Colonic mucosa (tissue), 4 donors: ENCODE data around the gene TBX4. TPM values are rescaled to one million over a fixed set of nuclear protein-coding genes. Genes with fewer than 3 reads are reported as not detected.

Source experiments
- DNase-seq: peaks from one replicate; pipeline ENCODE4 v3.0.0-alpha.2; 2020
- H3K27ac ChIP-seq: fragments of 200-600 bp; one replicate; pipeline ENCODE4 v1.8.0; 2021
- H3K27me3 ChIP-seq: fragments of 200-600 bp; one replicate; pipeline ENCODE4 v1.8.0; 2021
- H3K36me3 ChIP-seq: fragments of 200-600 bp; one replicate; pipeline ENCODE4 v1.8.0; 2021
- H3K4me1 ChIP-seq: fragments of 200-600 bp; one replicate; pipeline ENCODE4 v1.8.0; 2021; ENCODE audit warnings: mild to moderate bottlenecking
- H3K4me3 ChIP-seq: fragments of 200-600 bp; one replicate; pipeline ENCODE4 v1.8.0; 2021
- H3K9ac ChIP-seq, 2 donors: one replicate each; pipeline ENCODE4 v1.7.0; 2013; ENCODE audit warnings: control low read depth in 2 of 2, low read depth in 2 of 2, low read length in 2 of 2
- H3K9me3 ChIP-seq: fragments of 200-600 bp; one replicate; pipeline ENCODE4 v1.8.0; 2021
- intact Hi-C: fragments of 100-400 bp; cut with DNase I; formaldehyde crosslinking; loops from one replicate; pipeline ENCODE4 v1.14.1; 2022
- total RNA-seq, 2 donors: library from RNA; stranded (reverse); fragmentation: NEBNext Ultra II Directional in 1 of 2; extraction: Animal tissue kit (Norgen Biotek cat#: 25700) in 1 of 2; gene quantifications; one replicate each; pipeline ENCODE4 v1.2.1, GENCODE V29; 2021
- TF ChIP-seq, protein P1 (sequence below): fragments of 200-600 bp; IDR thresholded peaks from one replicate; pipeline ENCODE4 v1.8.0; 2022; ENCODE audit warnings: antibody characterized with exemption, mild to moderate bottlenecking
- donor health status: healthy.
- donor health status: DM: no; HTN: no; CAD: no.
- donor health status: DM: no; HTN: no; CAD: no.

Gene TBX4
- total RNA-seq, 2 donors from 2014 or later, result not detected

DNA sequence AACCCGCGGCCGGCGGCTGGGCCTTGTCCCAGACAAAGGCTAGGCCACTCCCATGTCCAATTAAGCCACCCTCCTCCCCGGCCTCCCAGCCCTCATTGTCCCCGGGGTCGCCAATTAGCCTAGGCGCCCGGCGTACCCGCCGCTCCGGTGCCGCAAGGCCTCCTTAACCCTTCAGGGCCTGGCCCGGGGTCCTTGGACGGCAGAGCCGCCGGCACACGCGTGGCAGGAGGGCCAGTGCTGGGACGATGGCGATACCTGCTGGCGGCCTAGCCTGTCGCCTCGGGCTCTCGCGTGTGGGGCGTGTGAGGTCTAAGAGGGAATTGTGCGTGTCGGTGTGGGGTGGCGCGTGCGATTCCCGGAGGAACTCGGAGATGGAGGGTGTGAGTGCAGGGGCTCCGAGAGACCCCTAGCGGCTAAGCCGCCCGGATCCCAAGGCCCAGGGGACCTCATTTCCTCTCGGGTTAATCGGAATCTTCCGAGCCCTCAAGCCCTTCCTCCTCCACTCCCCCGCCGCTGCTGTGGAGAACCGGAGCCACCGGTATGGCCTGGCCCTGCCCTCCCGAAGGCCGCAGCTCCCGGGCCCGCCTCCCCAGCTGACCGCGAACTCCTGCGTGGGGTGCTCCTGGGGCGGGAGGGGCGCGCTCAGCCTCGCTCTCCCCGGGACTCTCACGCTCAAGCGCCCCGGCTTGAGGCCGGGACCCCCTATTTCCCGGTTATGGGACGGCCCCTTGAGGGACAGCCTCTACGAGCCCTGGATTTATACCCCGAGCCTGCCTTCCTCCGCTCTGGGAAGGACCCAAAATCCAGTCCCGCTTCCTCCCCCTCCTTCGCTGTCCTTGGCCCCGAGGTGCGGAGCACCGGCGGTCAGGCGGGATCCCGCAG lies 40.7 kb upstream of the TBX4 start:
- peak overlapping the region; percentile 68 for H3K27ac ChIP-seq
- peaks cover 5% of the 10 kb centered on the region for H3K4me1 ChIP-seq
- peak overlapping the region; percentile 66 to 84 for H3K9ac ChIP-seq
- peaks cover 50% of the 10 kb centered on the region for H3K27me3 ChIP-seq
- H3K9me3 ChIP-seq, result no peaks in the 10 kb centered on the region
- H3K36me3 ChIP-seq, result no peaks in the 10 kb centered on the region
- intact Hi-C loops, result no loop called here
- TF ChIP-seq, protein P1, sequence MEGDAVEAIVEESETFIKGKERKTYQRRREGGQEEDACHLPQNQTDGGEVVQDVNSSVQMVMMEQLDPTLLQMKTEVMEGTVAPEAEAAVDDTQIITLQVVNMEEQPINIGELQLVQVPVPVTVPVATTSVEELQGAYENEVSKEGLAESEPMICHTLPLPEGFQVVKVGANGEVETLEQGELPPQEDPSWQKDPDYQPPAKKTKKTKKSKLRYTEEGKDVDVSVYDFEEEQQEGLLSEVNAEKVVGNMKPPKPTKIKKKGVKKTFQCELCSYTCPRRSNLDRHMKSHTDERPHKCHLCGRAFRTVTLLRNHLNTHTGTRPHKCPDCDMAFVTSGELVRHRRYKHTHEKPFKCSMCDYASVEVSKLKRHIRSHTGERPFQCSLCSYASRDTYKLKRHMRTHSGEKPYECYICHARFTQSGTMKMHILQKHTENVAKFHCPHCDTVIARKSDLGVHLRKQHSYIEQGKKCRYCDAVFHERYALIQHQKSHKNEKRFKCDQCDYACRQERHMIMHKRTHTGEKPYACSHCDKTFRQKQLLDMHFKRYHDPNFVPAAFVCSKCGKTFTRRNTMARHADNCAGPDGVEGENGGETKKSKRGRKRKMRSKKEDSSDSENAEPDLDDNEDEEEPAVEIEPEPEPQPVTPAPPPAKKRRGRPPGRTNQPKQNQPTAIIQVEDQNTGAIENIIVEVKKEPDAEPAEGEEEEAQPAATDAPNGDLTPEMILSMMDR, result no peak
- peak; percentile 54 for DNase-seq
- peak overlapping the region; percentile 49 for H3K4me3 ChIP-seq

DNA sequence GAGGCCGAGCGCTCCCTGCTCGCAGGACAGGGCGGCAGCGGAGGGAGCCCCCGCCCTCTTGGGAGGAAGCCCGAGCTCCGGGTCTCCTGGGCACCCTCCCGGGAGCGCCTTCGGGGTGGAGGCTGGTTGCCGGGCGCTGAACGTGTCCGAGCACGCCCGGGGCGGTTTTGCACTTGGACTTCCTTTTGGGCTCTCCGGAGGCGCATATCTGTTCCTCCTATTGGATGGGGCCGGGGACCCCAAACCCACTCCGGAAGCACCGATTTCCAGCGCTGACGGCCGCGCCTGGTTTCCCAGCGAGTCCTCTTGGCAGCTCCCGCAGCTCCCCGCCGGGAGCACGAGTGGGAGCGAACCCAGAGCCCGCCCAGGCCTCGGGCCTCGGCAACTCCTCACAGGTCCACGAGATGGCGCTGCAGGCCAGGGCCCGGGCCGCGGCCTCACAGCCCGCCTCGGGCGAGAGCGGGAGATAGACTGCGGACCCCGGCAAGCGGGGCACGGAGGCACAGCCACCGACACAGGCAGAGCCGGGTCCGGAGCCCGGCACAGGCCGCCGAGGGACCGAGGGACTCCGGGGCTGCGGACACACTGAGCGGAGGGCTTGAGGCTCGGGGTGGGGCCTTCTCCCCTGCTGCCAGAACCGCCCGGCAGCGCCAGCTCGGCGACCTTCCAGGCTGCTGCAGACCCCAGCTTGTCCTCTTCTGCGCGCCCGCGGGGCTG lies 39.9 kb upstream of the TBX4 start:
- H3K4me1 ChIP-seq, result peaks cover 5% of the 10 kb centered on the region
- peak overlapping the region; percentile 68 for H3K27ac ChIP-seq
- H3K4me3 ChIP-seq, result peak overlapping the region; percentile 49
- TF ChIP-seq, protein P1, result peak; percentile 97
- peaks cover 45% of the 10 kb centered on the region for H3K27me3 ChIP-seq
- DNase-seq, result peak; percentile 79
- H3K9ac ChIP-seq, result peak overlapping the region; percentile 66 to 84
- H3K36me3 ChIP-seq, result no peaks in the 10 kb centered on the region
- H3K9me3 ChIP-seq, result no peaks in the 10 kb centered on the region
- intact Hi-C loops, result no loop called here

DNA sequence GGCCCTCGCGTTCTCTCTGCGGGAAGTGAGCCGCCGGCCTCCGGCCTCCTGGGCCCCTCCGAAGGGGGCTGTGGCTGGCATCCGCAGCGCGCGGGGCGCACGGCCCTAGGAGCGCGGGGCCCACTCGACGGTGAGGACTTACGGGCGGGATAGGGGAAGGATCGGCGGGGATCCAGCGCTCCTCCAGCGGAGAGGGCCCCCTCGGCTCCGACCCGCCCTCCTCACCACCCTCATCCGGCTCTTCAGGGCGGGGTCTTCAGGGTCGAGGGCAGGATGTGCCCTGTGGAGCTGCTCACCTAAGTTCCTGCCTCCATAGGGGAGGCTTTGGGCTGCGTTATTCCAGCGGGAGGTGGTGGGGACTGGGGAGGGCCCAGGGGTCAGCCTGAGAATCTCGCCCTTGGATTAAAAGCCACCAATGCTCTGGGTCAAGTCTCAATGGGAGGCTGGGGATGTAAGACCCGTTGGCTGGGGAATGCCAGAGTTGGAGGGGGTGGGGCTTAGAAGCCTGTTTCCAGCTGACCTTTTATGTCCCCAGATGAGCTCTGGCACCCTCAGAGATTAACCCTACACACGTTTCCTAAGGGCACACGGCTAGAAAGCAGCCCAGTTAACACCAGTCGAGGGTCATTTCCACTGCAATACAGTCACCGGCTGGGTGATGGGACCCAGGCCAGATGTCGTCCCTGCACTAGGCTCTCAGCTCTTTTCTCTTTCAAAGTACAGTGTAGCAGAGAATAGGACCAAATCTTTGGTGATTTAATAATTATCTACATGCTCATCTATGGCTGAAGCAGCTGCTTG lies 39.2 kb upstream of the TBX4 start:
- no peaks in the 10 kb centered on the region for H3K9me3 ChIP-seq
- peak overlapping the region; percentile 68 for H3K27ac ChIP-seq
- peaks cover 37% of the 10 kb centered on the region for H3K27me3 ChIP-seq
- no peaks in the 10 kb centered on the region for H3K36me3 ChIP-seq
- peak overlapping the region; percentile 34 to 84 for H3K9ac ChIP-seq
- peaks cover 5% of the 10 kb centered on the region for H3K4me1 ChIP-seq
- DNase-seq, result peak; percentile 16
- intact Hi-C loops, result no loop called here
- H3K4me3 ChIP-seq, result peak overlapping the region; percentile 49
- TF ChIP-seq, protein P1, result no peak

DNA sequence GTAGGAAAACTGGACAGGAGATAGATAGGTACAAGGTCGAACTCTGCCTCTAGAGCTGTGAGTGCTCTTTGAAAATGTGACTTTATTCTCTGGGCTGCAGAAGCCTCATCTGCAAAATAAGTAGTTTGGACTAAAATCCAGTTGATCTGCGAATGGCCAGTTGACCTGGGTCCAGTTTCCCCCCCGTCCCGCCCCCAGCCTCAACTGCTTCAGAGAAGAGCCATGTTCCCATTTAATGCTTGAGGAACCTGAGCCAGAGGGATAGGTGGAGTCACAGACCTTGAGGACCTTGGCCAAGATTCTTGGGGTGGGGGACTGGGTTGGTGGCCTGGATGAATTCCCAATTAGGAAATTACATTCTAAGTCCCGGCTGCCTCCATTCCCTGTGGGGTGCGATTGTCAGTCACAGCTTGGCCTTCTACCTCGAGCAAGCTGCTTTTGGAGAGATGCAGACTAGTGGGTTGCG lies 38.5 kb upstream of the TBX4 start:
- Histone ChIP-seq H3K36me3 (no peaks in the 10 kb centered on the region), H3K27ac (no peak overlapping the region), H3K27me3 (peaks cover 31% of the 10 kb centered on the region), H3K9ac (peak overlapping the region in 1 of 2 donors; percentile 34), H3K4me3 (peak overlapping the region; percentile 49), H3K4me1 (peaks cover 5% of the 10 kb centered on the region), H3K9me3 (no peaks in the 10 kb centered on the region)
- no peak for DNase-seq
- TF ChIP-seq, protein P1, result no peak
- intact Hi-C loops, result no loop called here
